HUES6 (cell line): ENCODE measurements around the gene ITIH4.
"Not testable (repeated sequence)": the region's sequence is repeated elsewhere in the genome, so short reads cannot be mapped to it uniquely, and the experiment has no call there.

Source experiments
- H3K27ac ChIP-seq: 2 replicates; pipeline ENCODE4 v1.7.0; 2013; ENCODE audit warnings: low read depth, mild to moderate bottlenecking, low read length, inconsistent platforms
- H3K27me3 ChIP-seq: 2 replicates; pipeline ENCODE4 v1.6.1; 2013; ENCODE audit warnings: low read length; ENCODE audit not compliant: control insufficient read depth, insufficient read depth
- H3K36me3 ChIP-seq: 2 replicates; pipeline ENCODE4 v1.6.1; 2013; ENCODE audit warnings: low read length; ENCODE audit not compliant: control insufficient read depth, insufficient read depth
- H3K4me1 ChIP-seq: 2 replicates; pipeline ENCODE4 v1.6.1; 2013; ENCODE audit warnings: low read length; ENCODE audit not compliant: control insufficient read depth, insufficient read depth
- H3K4me3 ChIP-seq: 2 replicates; pipeline ENCODE4 v1.5.1; 2013; ENCODE audit warnings: low read depth, low read length
- H3K9ac ChIP-seq: one replicate; pipeline ENCODE4 v1.6.1; 2013; ENCODE audit warnings: mild to moderate bottlenecking, low read length
- H3K9me3 ChIP-seq: 2 replicates; pipeline ENCODE4 v1.6.1; 2013; ENCODE audit warnings: low read depth, low read length; ENCODE audit not compliant: control insufficient read depth, insufficient read depth

Gene ITIH4

GRCh38 chr3:52782412-52783210 lies 47.9 kb downstream of the ITIH4 start:
- Histone ChIP-seq H3K4me3 (no peak overlapping the region), H3K27me3 (peaks cover 8% of the 10 kb centered on the region; the same call in 1 of the 2 replicates), H3K9ac (no peak overlapping the region), H3K36me3 (no peaks in the 10 kb centered on the region), H3K4me1 (peaks cover 7% of the 10 kb centered on the region; the same call in 1 of the 2 replicates), H3K27ac (no peak overlapping the region), H3K9me3 (no peaks in the 10 kb centered on the region)

- no peaks in the 10 kb centered on the region for H3K9me3 ChIP-seq
- H3K4me1 ChIP-seq: peaks cover 7% of the 10 kb centered on the region; the same call in 1 of the 2 replicates
- H3K27me3 ChIP-seq: peaks cover 8% of the 10 kb centered on the region; the same call in 1 of the 2 replicates
- no peak overlapping the region for H3K9ac ChIP-seq
- H3K4me3 ChIP-seq: no peak overlapping the region
- H3K36me3 ChIP-seq: no peaks in the 10 kb centered on the region
- no peak overlapping the region for H3K27ac ChIP-seq
Measured at GRCh38 chr3:52781741-52782140, 48.7 kb downstream of the ITIH4 start.

- H3K36me3 ChIP-seq: no peaks in the 10 kb centered on the region
- no peak overlapping the region for H3K4me3 ChIP-seq
- H3K9me3 ChIP-seq: no peaks in the 10 kb centered on the region
- no peak overlapping the region for H3K27ac ChIP-seq
- H3K27me3 ChIP-seq: peaks cover 8% of the 10 kb centered on the region; the same call in 1 of the 2 replicates
- H3K9ac ChIP-seq: no peak overlapping the region
- H3K4me1 ChIP-seq: peaks cover 7% of the 10 kb centered on the region; the same call in 1 of the 2 replicates
Measured at GRCh38 chr3:52779837-52780585, 50.5 kb downstream of the ITIH4 start.

GRCh38 chr3:52779011-52779836 lies 51.2 kb downstream of the ITIH4 start:
- no peak overlapping the region for H3K9ac ChIP-seq
- peaks cover 7% of the 10 kb centered on the region; the same call in 1 of the 2 replicates for H3K4me1 ChIP-seq
- H3K4me3 ChIP-seq: no peak overlapping the region
- no peak overlapping the region for H3K27ac ChIP-seq
- H3K27me3 ChIP-seq: peaks cover 8% of the 10 kb centered on the region; the same call in 1 of the 2 replicates
- no peaks in the 10 kb centered on the region for H3K36me3 ChIP-seq
- H3K9me3 ChIP-seq: no peaks in the 10 kb centered on the region

- no peaks in the 10 kb centered on the region for H3K9me3 ChIP-seq
- H3K9ac ChIP-seq: no peak overlapping the region
- H3K4me1 ChIP-seq: peaks cover 7% of the 10 kb centered on the region; the same call in 1 of the 2 replicates
- no peaks in the 10 kb centered on the region for H3K36me3 ChIP-seq
- no peak overlapping the region for H3K4me3 ChIP-seq
- no peak overlapping the region for H3K27ac ChIP-seq
- H3K27me3 ChIP-seq: peaks cover 8% of the 10 kb centered on the region; the same call in 1 of the 2 replicates
Measured at GRCh38 chr3:52777959-52778805, 52.3 kb downstream of the ITIH4 start.

- no peak within 1 kb of the TSS for H3K27ac ChIP-seq
- no peak within 1 kb of the TSS for H3K9ac ChIP-seq
- peaks cover 6% of the 10 kb centered on the region; the same call in 1 of the 2 replicates for H3K4me1 ChIP-seq
- peaks cover 8% of the 10 kb centered on the region; the same call in 1 of the 2 replicates for H3K27me3 ChIP-seq
- H3K36me3 ChIP-seq: no peaks in the 10 kb centered on the region
- no peak within 1 kb of the TSS for H3K4me3 ChIP-seq
- no peaks in the 10 kb centered on the region for H3K9me3 ChIP-seq
Measured at GRCh38 chr3:52777127-52777958, 53.1 kb downstream of the ITIH4 start, which contains the start of gene ITIH1. TSS of gene ITIH1 (plus strand) at chr3:52777599. CDS start at chr3:52777616, 17 bp downstream.

- H3K9me3 ChIP-seq, H3K27me3 ChIP-seq, H3K4me1 ChIP-seq, H3K36me3 ChIP-seq, H3K9ac ChIP-seq, H3K4me3 ChIP-seq, H3K27ac ChIP-seq: not testable (repeated sequence)
Measured at GRCh38 chr3:52776486-52776885, 54.0 kb downstream of the ITIH4 start.

GRCh38 chr3:52775877-52776276 lies 54.6 kb downstream of the ITIH4 start:
- Histone ChIP-seq H3K27me3 (peaks cover 8% of the 10 kb centered on the region; the same call in 1 of the 2 replicates), H3K27ac (no peak overlapping the region), H3K9me3 (no peaks in the 10 kb centered on the region), H3K36me3 (no peaks in the 10 kb centered on the region), H3K4me1 (no peaks in the 10 kb centered on the region), H3K4me3 (no peak overlapping the region), H3K9ac (no peak overlapping the region)

- Histone ChIP-seq H3K4me1 (no peaks in the 10 kb centered on the region), H3K27me3 (peaks cover 4% of the 10 kb centered on the region; the same call in 1 of the 2 replicates), H3K27ac (no peak overlapping the region), H3K4me3 (no peak overlapping the region), H3K9ac (no peak overlapping the region), H3K9me3 (no peaks in the 10 kb centered on the region), H3K36me3 (no peaks in the 10 kb centered on the region)
Measured at GRCh38 chr3:52774901-52775864, 55.3 kb downstream of the ITIH4 start.
